Stomach smooth muscle (tissue), 2 donors: ENCODE data around the gene SEMA3G.

ENCODE experiments used
- H3K27ac ChIP-seq: one replicate; pipeline ENCODE4 v1.7.0; 2013; ENCODE audit warnings: mild to moderate bottlenecking, low read length, inconsistent platforms
- H3K27me3 ChIP-seq, 2 donors: one replicate each; pipeline ENCODE4 v1.7.0; 2013; ENCODE audit warnings: low read length in 2 of 2; ENCODE audit not compliant: insufficient read depth in 2 of 2, control insufficient read depth in 1 of 2
- H3K36me3 ChIP-seq, 2 donors: one replicate each; pipeline ENCODE4 v1.7.0; 2013; ENCODE audit warnings: low read length in 2 of 2; ENCODE audit not compliant: control insufficient read depth in 2 of 2, insufficient read depth in 2 of 2
- H3K4me1 ChIP-seq: one replicate; pipeline ENCODE4 v1.7.0; 2013; ENCODE audit warnings: low read length; ENCODE audit not compliant: control insufficient read depth, insufficient read depth
- H3K4me3 ChIP-seq, 2 donors: one replicate each; pipeline ENCODE4 v1.7.0; 2013; ENCODE audit warnings: low read length in 2 of 2
- H3K9ac ChIP-seq, 2 donors: one replicate each; pipeline ENCODE4 v1.7.0; 2013; ENCODE audit warnings: low read length in 2 of 2, mild to moderate bottlenecking in 1 of 2
- H3K9me3 ChIP-seq, 2 donors: one replicate each; pipeline ENCODE4 v1.7.0; 2013; ENCODE audit warnings: low read length in 2 of 2; ENCODE audit not compliant: control insufficient read depth in 2 of 2
- donor health status: healthy.
- donor health status: Pancreatic carcinoma.

SEMA3G gene

GRCh38 chr3:52435246-52436101 is 9.4 kb downstream of the SEMA3G start:
- Histone ChIP-seq H3K4me1 (peaks cover 10% of the 10 kb centered on the region), H3K27ac (no peak overlapping the region), H3K36me3 (no peaks in the 10 kb centered on the region)

DNA sequence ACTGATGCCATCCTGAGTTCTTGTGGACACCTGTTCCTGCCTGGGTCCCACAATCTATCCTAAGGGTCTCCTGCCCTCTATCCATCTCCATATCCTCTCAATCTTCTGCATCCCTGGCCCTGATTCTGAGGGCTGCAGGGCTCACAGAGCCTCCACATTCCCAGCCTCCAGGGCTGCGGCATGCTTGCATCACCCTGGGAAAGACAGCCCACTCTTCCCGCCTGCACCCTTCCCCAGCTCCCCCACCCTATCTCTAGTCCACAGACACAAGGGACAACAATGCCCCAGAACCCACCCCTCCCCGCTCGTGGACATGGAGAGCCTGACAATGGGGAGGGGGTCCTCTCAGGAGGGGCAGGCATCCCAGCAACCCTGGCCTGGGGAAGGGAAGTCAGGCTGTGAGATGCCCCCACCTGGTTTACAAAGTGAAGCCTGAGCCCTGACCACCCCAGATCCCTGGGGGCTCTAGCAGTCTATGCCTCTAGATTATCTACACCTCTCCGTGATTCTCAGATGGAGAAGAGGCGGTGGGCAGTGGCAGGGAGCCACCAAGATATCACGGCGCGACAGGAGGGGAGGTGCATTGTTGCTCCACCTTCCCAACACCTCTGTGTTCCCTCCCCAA is 10.3 kb downstream of the SEMA3G start:
- Histone ChIP-seq H3K9ac (no peak overlapping the region), H3K27ac (no peak overlapping the region), H3K4me3 (no peak overlapping the region), H3K4me1 (peaks cover 10% of the 10 kb centered on the region), H3K9me3 (no peaks in the 10 kb centered on the region), H3K36me3 (no peaks in the 10 kb centered on the region), H3K27me3 (no peaks in the 10 kb centered on the region)

More at GRCh38 chr3:52435246-52436101, 9.4 kb downstream of the SEMA3G start:
- Histone ChIP-seq H3K4me3 (no peak overlapping the region), H3K9me3 (no peaks in the 10 kb centered on the region), H3K27me3 (no peaks in the 10 kb centered on the region), H3K9ac (no peak overlapping the region)

DNA sequence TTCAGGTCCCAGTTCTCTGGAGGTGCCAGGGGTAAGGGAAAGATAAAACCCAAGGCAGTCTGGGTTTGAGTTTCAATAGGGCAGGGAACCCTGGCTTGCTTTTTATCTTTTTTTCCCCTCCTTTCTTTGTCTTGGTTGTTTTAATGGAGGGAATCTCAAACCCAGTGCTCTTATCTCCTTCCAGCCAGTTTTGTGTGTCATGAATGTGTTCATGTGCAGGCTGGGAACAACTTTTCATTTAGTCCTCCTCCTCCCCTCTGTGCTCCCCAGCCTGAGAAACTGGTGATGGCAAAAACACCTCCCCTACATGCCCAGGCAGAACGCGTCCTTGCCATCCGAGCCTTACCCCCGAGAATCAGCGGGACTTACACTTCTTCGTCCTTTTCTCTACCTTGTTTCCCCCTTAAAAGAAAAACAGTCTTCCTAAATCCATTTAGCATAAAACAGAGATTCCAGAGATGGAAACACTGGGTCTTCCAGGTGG is 10.9 kb downstream of the SEMA3G start:
- Histone ChIP-seq H3K4me3 (no peak overlapping the region), H3K9me3 (no peaks in the 10 kb centered on the region), H3K4me1 (peaks cover 13% of the 10 kb centered on the region), H3K36me3 (no peaks in the 10 kb centered on the region), H3K27ac (no peak overlapping the region), H3K27me3 (no peaks in the 10 kb centered on the region), H3K9ac (no peak overlapping the region)

- Histone ChIP-seq H3K9ac (peak overlapping the region in 1 of 2 donors; percentile 5), H3K27me3 (no peaks in the 10 kb centered on the region), H3K9me3 (no peaks in the 10 kb centered on the region), H3K36me3 (no peaks in the 10 kb centered on the region), H3K4me1 (peaks cover 19% of the 10 kb centered on the region), H3K27ac (no peak overlapping the region), H3K4me3 (no peak overlapping the region)
These were observed 11.4 kb downstream of the SEMA3G start for GRCh38 chr3:52433328-52433995.

- H3K4me3 ChIP-seq = no peak overlapping the region
- no peaks in the 10 kb centered on the region for H3K9me3 ChIP-seq
- H3K27ac ChIP-seq = no peak overlapping the region
- no peaks in the 10 kb centered on the region for H3K36me3 ChIP-seq
- H3K4me1 ChIP-seq = peaks cover 19% of the 10 kb centered on the region
- peak overlapping the region in 1 of 2 donors; percentile 5 for H3K9ac ChIP-seq
- H3K27me3 ChIP-seq = no peaks in the 10 kb centered on the region
These were observed 12.2 kb downstream of the SEMA3G start for GRCh38 chr3:52432691-52433141.

DNA sequence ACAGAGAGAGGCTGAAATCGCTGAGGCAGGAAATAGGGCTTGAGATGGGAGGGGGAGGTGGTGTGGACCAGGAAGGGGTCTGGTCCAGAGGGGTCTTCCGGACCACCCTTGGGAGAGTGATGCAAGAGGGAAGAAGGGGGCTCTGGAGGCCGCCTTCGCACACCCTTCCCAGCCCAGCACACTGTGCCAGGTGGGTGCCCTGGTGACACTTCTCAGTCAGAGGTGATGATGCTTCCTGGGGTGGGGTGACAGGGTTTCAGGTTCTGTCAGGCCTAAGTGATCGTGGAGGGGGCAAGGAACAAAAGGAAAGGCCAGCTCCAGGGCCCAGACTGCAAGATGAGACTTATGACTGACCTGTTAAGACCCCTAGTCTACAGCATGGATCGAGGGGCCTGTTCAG is 12.7 kb downstream of the SEMA3G start:
- Histone ChIP-seq H3K9ac (no peak overlapping the region), H3K36me3 (no peaks in the 10 kb centered on the region), H3K27ac (no peak overlapping the region), H3K27me3 (no peaks in the 10 kb centered on the region), H3K4me3 (no peak overlapping the region), H3K4me1 (peaks cover 19% of the 10 kb centered on the region), H3K9me3 (no peaks in the 10 kb centered on the region)

DNA sequence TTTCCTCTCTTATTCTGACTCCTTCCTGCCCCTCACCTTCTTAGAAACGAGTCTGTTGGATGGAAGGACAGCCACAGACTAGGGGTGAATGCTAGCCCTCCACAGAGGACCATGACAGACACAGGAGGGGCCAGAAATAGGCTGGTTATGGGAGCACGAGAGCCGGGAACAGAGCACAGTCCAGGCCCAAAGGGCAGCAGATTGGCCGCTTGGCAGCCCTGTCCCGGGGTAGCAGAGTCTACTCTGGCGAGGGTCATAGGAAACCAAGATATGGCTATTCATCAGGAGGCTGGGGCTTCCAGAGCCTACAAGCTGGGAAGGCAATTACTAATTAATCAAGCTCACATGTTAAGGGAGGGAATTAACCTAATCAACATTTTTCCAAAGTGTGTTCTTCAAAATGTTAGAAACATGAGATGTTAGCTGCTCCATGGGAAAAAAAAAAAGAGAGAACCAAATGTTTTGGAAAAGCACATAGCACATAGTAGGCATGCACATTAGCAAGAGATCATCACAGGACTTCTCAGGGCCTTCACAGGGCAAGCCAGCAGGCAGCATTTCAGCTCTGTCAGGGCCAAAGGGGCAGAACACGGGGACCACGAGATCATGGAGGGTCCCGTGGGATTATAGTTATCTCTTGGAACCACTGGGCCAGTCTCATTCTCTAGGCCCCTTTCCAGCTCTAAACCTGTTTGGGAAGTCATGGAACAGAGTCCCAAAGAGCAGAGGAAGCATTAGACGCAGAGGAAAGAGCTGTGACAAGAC is 13.3 kb downstream of the SEMA3G start:
- no peaks in the 10 kb centered on the region for H3K27me3 ChIP-seq
- no peaks in the 10 kb centered on the region for H3K9me3 ChIP-seq
- no peak overlapping the region for H3K9ac ChIP-seq
- no peaks in the 10 kb centered on the region for H3K36me3 ChIP-seq
- peaks cover 19% of the 10 kb centered on the region for H3K4me1 ChIP-seq
- no peak overlapping the region for H3K27ac ChIP-seq
- H3K4me3 ChIP-seq = no peak overlapping the region

- no peak overlapping the region for H3K27ac ChIP-seq
- H3K27me3 ChIP-seq = no peaks in the 10 kb centered on the region
- H3K4me1 ChIP-seq = peaks cover 14% of the 10 kb centered on the region
These were observed 14.5 kb downstream of the SEMA3G start for GRCh38 chr3:52430416-52430810.

DNA sequence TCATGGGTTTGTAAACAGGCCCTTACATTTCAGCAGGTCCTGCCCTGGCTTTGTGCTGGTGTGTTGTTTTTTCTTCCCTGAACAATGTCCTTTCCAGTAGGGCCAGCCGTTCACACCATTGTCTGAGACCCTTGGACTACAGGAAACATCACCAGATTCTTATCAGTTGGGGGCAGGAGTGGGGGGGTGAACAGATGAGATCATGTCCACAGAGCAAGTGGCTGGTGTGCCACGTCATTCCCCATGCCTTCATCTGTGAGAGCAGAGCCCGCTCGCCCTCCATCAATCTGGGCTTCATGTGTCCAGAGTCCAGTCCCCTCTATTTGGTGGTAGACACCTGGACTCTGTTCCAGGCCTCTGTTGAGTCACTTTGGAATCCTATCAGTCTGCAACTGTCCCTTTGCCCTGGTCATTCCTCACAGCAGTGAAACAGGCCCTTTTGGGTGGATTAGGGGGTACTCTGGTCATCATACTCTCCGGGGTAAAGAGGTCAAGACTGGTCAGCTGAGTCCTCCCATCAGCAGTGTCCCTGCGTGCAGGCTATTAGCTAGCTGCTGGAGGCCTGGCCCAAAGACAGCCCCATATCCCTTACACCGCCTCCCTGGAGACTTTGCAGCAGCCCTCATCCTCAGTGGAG is 15.0 kb downstream of the SEMA3G start:
- Histone ChIP-seq H3K36me3 (no peaks in the 10 kb centered on the region), H3K27ac (no peak overlapping the region), H3K9ac (no peak overlapping the region), H3K27me3 (no peaks in the 10 kb centered on the region), H3K9me3 (no peaks in the 10 kb centered on the region), H3K4me3 (no peak overlapping the region), H3K4me1 (peaks cover 14% of the 10 kb centered on the region)

More at GRCh38 chr3:52430416-52430810, 14.5 kb downstream of the SEMA3G start:
- no peak overlapping the region for H3K9ac ChIP-seq
- H3K9me3 ChIP-seq = no peaks in the 10 kb centered on the region
- H3K4me3 ChIP-seq = no peak overlapping the region
- H3K36me3 ChIP-seq = no peaks in the 10 kb centered on the region

GRCh38 chr3:52429031-52429430 is 15.9 kb downstream of the SEMA3G start:
- no peak overlapping the region for H3K4me3 ChIP-seq
- no peaks in the 10 kb centered on the region for H3K36me3 ChIP-seq
- peaks cover 14% of the 10 kb centered on the region for H3K4me1 ChIP-seq
- H3K9me3 ChIP-seq = no peaks in the 10 kb centered on the region
- H3K27ac ChIP-seq = no peak overlapping the region
- H3K9ac ChIP-seq = peak overlapping the region; percentile 14 to 36
- H3K27me3 ChIP-seq = no peaks in the 10 kb centered on the region
